Measurements from ENCODE around the gene GCAT. TPM values are rescaled to one million over a fixed set of nuclear protein-coding genes. Genes with fewer than 3 reads are reported as not detected.
"Not testable (repeated sequence)": the region's sequence is repeated elsewhere in the genome, so short reads cannot be mapped to it uniquely, and the experiment has no call there.

Gene GCAT
- total RNA-seq, 1 experiment from 2014 or later = 35.1 TPM

- no peak overlapping the region for H3K4me3 ChIP-seq (ENCODE audit: insufficient read depth, low read depth, low read length)
- peaks cover 6% of the 10 kb centered on the region; the same call in 1 of the 2 replicates for H3K27me3 ChIP-seq (ENCODE audit: control insufficient read depth, insufficient read depth, low read length)
- no peaks in the 10 kb centered on the region for H3K36me3 ChIP-seq (replicated peaks; ENCODE audit: control insufficient read depth, insufficient read depth, low read length)
- DNase-seq = no peak
These were observed 9.7 kb upstream of the GCAT start for GRCh38 chr22:37797874-37798500.

GRCh38 chr22:37799979-37800378 is 7.8 kb upstream of the GCAT start:
- H3K36me3 ChIP-seq (replicated peaks; ENCODE audit: control insufficient read depth, insufficient read depth, low read length); DNase-seq: not testable (repeated sequence)
- H3K27me3 ChIP-seq (ENCODE audit: control insufficient read depth, insufficient read depth, low read length) = peaks cover 23% of the 10 kb centered on the region

GRCh38 chr22:37801946-37802309 is 5.8 kb upstream of the GCAT start:
- Histone ChIP-seq H3K36me3 (replicated peaks; ENCODE audit: control insufficient read depth, insufficient read depth, low read length) (no peaks in the 10 kb centered on the region), H3K4me3 (ENCODE audit: insufficient read depth, low read depth, low read length) (peak overlapping the region; percentile 67), H3K27me3 (ENCODE audit: control insufficient read depth, insufficient read depth, low read length) (peaks cover 40% of the 10 kb centered on the region)
- no peak for DNase-seq

More at GRCh38 chr22:37799979-37800378, 7.8 kb upstream of the GCAT start:
- H3K4me3 ChIP-seq (ENCODE audit: insufficient read depth, low read depth, low read length) = not testable (repeated sequence)

- Histone ChIP-seq H3K4me3 (ENCODE audit: insufficient read depth, low read depth, low read length) (peak overlapping the region; percentile 67), H3K36me3 (replicated peaks; ENCODE audit: control insufficient read depth, insufficient read depth, low read length) (no peaks in the 10 kb centered on the region), H3K27me3 (ENCODE audit: control insufficient read depth, insufficient read depth, low read length) (peaks cover 40% of the 10 kb centered on the region)
- peak; percentile 95 for DNase-seq
These were observed 5.2 kb upstream of the GCAT start for GRCh38 chr22:37802310-37803194.

- Histone ChIP-seq H3K27me3 (ENCODE audit: control insufficient read depth, insufficient read depth, low read length) (peaks cover 43% of the 10 kb centered on the region), H3K36me3 (replicated peaks; ENCODE audit: control insufficient read depth, insufficient read depth, low read length) (no peaks in the 10 kb centered on the region), H3K4me3 (ENCODE audit: insufficient read depth, low read depth, low read length) (peak overlapping the region; percentile 67)
- peak; percentile 88 for DNase-seq
These were observed 4.5 kb upstream of the GCAT start for GRCh38 chr22:37803195-37803638.

GRCh38 chr22:37803639-37804351 is 3.9 kb upstream of the GCAT start:
- H3K4me3 ChIP-seq (ENCODE audit: insufficient read depth, low read depth, low read length) = peak overlapping the region; percentile 67
- no peaks in the 10 kb centered on the region for H3K36me3 ChIP-seq (replicated peaks; ENCODE audit: control insufficient read depth, insufficient read depth, low read length)
- H3K27me3 ChIP-seq (ENCODE audit: control insufficient read depth, insufficient read depth, low read length) = peaks cover 45% of the 10 kb centered on the region
- DNase-seq = peak; percentile 79

- Histone ChIP-seq H3K36me3 (replicated peaks; ENCODE audit: control insufficient read depth, insufficient read depth, low read length) (no peaks in the 10 kb centered on the region), H3K4me3 (ENCODE audit: insufficient read depth, low read depth, low read length) (peak overlapping the region; percentile 67), H3K27me3 (ENCODE audit: control insufficient read depth, insufficient read depth, low read length) (peaks cover 48% of the 10 kb centered on the region)
- peak; percentile 82 for DNase-seq
These were observed 3.3 kb upstream of the GCAT start for GRCh38 chr22:37804352-37804880.

- peak; percentile 93 for DNase-seq
- Histone ChIP-seq H3K36me3 (replicated peaks; ENCODE audit: control insufficient read depth, insufficient read depth, low read length) (no peaks in the 10 kb centered on the region), H3K4me3 (ENCODE audit: insufficient read depth, low read depth, low read length) (peak overlapping the region; percentile 67), H3K27me3 (ENCODE audit: control insufficient read depth, insufficient read depth, low read length) (peaks cover 48% of the 10 kb centered on the region)
These were observed 2.6 kb upstream of the GCAT start for GRCh38 chr22:37804881-37805809.

- no peaks in the 10 kb centered on the region for H3K36me3 ChIP-seq (replicated peaks; ENCODE audit: control insufficient read depth, insufficient read depth, low read length)
- no peak for DNase-seq
- H3K27me3 ChIP-seq (ENCODE audit: control insufficient read depth, insufficient read depth, low read length) = peaks cover 48% of the 10 kb centered on the region
- H3K4me3 ChIP-seq (ENCODE audit: insufficient read depth, low read depth, low read length) = peak overlapping the region; percentile 67
These were observed 1.9 kb upstream of the GCAT start for GRCh38 chr22:37805810-37806277.

- DNase-seq = peak; percentile 66
- peak overlapping the region; percentile 67 for H3K4me3 ChIP-seq (ENCODE audit: insufficient read depth, low read depth, low read length)
- H3K27me3 ChIP-seq (ENCODE audit: control insufficient read depth, insufficient read depth, low read length) = peaks cover 48% of the 10 kb centered on the region
- no peaks in the 10 kb centered on the region for H3K36me3 ChIP-seq (replicated peaks; ENCODE audit: control insufficient read depth, insufficient read depth, low read length)
These were observed 1.1 kb upstream of the GCAT start for GRCh38 chr22:37806409-37807333.

- Histone ChIP-seq H3K27me3 (ENCODE audit: control insufficient read depth, insufficient read depth, low read length) (peaks cover 42% of the 10 kb centered on the region), H3K36me3 (replicated peaks; ENCODE audit: control insufficient read depth, insufficient read depth, low read length) (no peaks in the 10 kb centered on the region), H3K4me3 (ENCODE audit: insufficient read depth, low read depth, low read length) (peak overlapping the region; percentile 67)
- no peak for DNase-seq
These were observed 542 bp downstream of the GCAT start for GRCh38 chr22:37808294-37808657.

- Histone ChIP-seq H3K4me3 (ENCODE audit: insufficient read depth, low read depth, low read length) (no peak overlapping the region), H3K27me3 (ENCODE audit: control insufficient read depth, insufficient read depth, low read length) (peaks cover 27% of the 10 kb centered on the region), H3K36me3 (replicated peaks; ENCODE audit: control insufficient read depth, insufficient read depth, low read length) (peaks cover 1% of the 10 kb centered on the region)
- no peak for DNase-seq
These were observed 2.1 kb downstream of the GCAT start for GRCh38 chr22:37809672-37810333.
